HG02763 (cell line): Measurements from ENCODE around the gene ABLIM2.

Experiments used
- ATAC-seq: cut with Tn5 transposase; IDR thresholded peaks from one replicate; pipeline ENCODE4 v1.9.1; 2021; ENCODE audit warnings: mild to moderate bottlenecking, moderate library complexity; ENCODE audit not compliant: unreplicated experiment

Gene ABLIM2

DNA sequence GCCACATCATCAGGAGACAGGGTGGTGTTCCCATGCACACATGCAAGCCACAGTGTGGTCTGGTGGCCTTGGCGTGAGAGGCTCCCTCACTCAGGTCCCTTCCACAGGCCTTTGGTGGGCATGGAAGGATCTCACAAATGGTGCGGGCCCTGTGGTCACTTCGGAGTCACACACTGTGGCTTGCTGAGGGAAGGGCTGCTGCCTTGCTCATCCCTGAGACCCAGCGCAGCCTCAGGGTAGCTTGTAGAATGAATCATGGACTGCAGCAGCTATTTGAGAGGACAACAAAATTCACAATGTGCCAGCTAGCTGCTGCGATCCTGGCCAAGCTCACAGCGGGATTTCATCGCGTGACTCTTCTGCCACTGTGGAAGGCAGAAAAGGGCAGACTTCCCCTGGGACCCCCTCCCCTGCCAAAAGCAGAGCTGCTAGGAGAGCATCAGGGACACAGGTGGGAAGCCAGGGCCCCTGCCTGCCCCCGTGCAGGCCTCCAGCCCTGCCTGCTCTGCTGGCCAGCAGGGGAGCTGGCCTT lies 106.4 kb downstream of the ABLIM2 start:
- ATAC-seq: no peak

DNA sequence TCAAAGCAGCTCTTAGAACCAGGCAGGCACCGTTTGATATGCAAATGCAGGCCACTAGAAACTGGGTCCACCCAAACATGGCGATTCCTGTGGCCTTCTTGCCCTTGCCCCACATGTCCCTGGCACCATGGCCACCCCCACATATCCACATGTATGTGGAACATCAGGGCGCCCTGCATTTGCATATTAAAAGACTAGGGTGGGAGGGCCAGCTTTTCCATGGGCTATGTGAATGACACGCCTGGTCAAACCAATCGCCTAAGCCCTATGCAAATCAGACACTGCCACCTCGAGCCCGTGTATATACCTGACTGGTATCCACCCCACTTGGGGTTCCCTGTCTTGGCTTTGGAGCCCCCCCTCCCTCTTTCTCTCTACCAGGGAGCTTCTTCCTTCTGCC lies 107.0 kb downstream of the ABLIM2 start:
- ATAC-seq: no peak

DNA sequence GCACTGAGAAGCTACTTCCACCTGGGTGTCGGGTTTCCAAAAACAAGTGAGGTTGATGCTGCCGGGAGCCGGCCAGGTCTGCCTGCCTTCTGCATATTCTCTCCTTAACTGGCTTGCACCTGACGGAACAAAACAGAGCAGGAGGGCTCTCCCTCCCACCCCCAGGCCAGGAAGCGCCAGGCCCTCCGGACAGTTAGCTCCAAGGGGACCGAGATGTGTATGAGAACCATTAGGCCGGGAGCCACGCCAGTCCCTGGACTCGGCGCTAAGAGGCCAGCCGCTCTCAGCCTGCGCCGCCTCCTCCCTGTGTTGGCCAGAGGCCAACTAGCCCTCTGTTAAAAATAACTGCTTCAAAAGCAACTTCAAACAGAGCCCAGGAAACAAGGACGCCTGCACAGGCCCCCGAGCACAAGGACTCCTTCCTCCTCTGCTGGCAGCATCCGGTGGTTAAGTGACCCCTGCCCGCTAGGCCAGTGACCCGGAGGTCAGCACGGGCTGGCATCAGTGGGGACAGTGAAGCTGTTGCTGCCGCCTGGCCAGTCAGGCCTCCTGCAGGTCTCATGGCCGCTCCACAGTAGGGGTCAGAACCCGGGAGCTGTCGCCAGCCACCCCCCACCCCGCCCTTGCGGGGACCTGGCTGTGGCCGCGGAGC lies 107.9 kb downstream of the ABLIM2 start:
- no peak for ATAC-seq

DNA sequence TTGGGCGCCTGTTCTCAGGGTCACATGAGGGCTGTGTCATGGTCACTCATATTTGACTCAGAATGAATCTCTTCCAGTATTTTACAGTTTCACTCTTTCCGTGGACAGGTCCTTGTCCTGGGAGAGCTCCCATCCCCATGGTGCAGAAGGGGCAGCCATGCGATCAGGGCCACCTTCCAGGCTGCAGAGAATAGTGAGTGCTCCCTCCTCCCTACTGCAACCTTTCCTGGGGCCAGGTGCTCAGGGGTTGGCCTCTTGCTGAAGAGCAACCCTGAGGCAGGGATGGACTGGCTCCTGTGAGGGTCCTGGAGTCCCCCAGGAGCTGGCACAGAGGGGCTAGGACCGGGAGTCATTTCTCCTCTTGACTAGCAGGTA lies 108.4 kb downstream of the ABLIM2 start:
- no peak for ATAC-seq

DNA sequence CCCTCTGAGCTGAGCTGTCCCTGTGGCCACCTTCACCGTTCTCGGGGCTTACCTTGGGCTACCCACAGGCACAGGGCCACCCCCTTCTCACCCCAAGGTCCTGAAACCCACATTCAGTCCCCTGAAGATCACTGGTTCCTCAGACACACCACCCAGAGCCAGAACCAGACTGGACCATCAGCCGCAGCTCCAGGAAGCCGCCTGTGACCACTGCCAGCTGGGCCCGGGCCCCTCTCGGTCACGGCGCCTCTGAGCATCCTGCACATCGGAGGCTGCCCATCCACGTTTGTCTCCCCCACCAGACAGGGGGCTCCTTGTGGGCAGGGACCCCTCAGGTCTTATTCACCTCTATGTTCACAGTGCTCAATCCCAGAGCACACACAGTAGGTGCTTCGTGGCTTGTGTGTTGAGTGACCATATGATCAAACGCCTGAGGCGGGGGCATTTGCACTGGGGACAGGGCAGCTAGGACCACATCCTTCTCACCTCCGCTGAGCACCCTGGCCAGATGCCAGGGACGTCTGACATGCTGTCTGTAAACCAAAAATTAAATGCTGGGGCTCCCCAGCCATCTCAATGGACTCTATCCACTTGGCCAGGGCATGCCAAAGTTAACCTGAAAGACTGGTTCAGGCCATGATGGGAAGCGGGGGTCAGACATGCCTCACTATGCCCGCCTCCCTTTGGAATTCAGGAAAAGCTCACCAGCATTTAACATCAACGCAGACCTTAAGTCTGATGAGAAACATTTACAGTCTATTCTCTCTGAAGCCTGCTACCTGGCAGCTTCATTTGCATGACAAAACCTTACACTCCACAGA lies 109.5 kb downstream of the ABLIM2 start:
- ATAC-seq: no peak

DNA sequence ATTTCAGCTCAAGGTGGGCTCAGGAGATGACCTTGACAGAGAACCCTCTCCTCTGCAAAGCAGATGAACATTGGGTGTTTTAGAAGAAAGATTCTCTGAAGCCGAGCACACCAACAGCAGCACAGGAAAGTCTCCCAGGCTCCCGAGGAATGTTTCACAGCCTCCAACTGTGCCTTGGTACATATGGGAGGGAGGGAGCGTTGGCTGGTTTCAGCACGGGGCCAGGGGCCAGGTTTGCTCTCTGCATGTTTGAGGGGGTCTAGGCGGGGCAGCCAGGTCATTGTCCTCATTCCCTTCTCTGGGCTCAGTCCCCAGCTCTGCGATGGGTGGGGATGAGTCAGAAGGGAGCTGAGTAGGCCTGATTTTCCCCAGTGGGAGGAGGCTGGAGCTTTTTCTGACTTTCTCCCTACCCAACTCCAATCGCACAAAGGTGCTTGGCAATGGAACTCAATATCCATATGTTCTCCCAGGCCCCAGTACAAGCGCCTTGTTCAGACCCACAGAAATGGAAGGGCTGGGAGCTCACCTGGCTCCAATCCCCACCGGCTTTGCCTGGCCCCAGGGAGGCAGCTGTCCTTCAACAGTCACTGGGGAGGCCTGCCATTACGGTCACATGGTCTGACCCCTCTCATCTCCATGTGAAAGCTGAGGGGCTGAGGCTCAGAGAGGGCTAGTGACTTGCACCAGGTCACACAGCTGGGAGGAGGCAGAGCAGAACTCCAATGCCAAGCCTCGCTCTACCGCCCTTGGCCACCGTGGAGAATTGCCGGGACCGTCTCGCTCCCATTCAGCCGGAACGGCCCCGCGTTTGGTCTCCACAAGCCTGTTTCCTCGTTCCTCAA lies 110.6 kb downstream of the ABLIM2 start:
- ATAC-seq: no peak

DNA sequence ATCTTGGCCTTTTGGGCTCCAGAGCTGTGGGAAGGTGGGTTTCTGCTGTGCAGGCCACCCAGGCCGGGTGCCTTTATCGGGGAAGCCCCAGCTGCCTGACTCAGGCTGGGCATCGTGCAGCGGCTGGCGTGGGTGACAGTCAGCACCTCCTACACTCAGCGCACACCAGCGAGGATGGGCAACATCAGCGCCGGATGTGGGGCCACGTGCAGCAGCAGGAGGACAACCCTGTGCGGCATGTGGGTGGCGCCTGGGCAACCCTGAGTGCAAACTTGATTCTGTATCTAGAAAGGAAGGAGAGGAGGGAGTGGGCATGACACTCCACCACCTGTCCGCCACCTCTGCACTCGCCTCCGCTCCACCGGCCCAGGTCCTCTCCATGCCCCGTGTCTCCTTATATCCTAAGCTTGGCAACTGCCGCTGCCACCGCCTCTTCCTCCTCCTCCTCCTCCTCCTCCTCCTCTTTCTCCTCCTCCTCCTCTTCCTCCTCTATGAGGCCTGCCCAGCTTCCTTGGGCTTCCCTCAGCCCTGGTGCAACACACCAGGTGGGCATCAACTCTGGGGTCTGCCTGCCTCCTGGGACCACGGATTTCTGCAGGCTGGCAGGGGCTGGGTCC lies 111.6 kb downstream of the ABLIM2 start:
- ATAC-seq: no peak

DNA sequence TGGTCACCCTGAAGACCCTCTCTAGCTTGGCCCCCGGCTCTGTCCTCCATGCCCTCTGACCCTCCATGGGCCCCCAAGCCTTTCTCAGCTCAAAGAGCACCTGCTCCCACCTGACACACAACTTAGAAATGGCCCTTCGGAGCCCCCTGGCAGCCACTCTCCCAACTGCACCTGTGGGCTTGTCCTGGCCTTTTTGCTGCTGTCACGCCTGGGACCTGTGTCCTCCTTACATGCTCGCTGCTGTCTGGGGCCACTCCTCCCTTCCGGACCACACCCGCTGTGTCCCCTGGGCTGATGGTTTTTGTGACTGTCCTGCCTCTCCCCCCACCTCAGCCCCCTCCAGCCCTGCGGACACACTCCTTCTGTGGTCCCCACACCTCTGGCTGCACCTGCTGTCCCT lies 112.7 kb downstream of the ABLIM2 start:
- no peak for ATAC-seq

DNA sequence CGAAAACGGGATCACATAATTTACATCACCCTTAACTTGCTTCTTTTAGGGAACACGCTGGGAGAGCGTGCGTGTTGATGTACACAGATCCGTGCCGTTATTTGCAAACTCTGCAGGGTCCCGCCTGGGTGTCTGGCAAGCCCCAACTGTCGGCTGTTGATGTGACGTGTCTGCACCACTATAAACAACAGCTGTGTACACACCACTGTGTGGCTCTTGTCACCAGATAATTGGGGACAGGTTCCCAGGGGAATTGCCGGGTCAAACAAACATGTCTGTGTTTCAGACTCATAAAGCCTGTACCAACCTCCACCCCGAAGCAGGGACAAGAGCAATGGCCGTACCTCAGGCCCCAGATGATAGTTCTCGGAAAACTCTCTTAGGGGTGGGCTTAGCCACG lies 113.9 kb downstream of the ABLIM2 start:
- ATAC-seq: no peak

DNA sequence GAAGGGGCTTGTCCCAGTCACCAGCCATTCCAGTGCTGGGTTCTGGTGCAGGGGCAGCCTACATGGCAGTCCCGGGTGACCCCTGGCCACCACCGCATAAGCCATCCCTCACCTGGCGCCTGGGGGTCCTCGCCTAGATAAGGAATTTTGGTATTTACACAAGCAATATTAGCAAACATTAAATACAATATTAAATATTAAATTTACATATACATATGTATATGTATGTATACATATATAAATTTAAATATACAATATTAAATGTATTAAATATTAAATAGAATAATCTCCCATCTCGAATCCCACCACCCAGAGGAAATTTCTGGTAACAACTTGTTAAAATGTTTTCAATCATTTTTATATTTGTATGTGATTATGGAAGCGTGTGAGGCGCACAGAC lies 114.4 kb downstream of the ABLIM2 start:
- ATAC-seq: no peak

DNA sequence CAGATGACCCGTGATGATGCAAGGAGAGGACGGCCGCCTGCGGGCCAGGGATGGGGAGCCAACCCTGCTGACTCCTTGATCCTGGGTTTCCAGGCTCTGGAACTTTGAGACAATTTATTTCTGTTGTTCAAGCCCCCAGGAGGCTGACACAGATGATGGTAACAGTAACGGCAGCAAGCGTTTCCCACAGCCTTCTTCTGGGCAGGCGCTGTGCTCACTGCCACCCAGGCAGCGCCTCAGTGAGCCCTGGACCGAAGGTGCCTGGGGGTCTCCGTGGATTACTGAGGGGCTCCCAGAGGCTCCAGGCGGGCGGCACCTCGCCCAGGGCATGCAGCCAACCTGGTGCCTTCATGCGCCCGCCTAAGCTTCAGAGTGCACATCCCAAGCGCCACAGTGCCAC lies 115.0 kb downstream of the ABLIM2 start:
- ATAC-seq: no peak

DNA sequence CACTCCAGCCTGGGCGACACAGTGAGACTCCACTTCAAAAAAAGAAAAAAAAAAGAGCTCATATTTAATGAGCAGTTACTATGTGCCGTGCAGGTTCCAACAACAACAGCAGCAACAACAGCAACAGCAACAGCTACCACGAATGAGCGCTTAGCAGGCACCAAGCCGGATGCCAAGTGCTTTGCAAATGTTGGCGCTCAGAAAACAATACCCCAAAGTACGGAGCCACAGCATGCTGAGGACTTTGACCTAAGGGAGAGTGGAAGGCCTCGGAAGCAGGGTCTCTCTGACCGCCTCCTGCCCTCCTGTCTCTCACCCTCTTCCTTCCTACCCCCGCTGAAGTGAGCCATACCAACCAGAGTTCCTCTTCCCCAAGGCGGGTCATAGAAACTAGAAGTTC lies 116.7 kb downstream of the ABLIM2 start:
- ATAC-seq: no peak

DNA sequence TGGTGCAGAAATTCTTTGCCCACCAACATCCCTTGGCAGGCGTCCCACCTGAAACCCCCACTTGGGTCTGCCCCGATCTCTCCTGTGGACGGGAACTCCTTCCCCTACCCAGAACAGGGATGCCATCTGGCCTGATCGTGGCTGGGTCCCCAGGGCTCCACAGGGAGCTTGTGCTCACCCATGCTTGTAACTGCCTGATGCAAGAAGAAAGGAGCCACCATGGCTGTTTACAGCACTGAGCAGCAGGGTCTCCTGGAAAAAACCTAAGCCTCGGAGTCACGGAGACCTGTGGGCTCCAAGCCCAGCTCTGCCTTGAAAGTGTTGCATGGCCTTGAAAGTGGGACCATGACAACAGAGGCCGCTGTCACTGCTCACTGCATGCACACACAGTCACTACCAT lies 117.4 kb downstream of the ABLIM2 start:
- no peak for ATAC-seq

DNA sequence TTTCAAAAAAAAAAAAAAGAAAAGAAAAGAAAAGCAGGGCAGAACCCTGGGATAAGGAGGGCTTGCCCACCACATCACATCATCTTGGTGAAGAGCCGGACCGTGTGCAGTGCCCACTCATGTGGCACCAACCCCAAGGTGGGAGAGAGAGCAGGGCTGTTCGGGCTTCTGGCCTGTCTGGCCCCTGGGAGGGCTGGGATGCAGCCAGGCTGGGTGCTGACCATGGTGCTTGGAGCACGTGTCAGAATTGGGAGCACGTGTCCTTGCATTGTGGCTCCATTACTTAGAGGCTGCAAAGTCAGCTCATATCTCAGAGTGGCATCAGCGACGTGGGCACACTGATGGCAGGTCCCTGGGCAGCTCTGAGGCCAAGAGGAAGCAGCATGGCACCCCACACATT lies 118.0 kb downstream of the ABLIM2 start:
- no peak for ATAC-seq

DNA sequence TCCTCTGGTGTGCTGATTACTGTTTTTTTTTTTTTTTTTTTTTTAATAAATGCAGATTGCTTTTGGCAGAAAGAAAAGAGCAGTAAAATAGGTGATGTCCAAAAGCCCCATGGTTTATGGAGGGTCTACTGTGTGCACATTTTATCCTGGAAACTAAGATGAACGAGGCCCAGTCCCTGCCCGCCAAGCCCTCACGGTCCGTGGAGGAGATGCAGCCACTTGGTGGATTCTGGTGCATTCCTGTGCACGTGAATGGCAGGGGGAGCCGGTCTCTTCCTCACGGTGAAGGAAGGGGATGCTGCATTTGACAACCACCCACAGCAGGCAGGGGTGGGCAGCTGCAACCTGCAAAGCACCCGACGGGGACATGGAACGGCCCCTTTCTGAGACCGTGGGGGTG lies 118.8 kb downstream of the ABLIM2 start:
- no peak for ATAC-seq

DNA sequence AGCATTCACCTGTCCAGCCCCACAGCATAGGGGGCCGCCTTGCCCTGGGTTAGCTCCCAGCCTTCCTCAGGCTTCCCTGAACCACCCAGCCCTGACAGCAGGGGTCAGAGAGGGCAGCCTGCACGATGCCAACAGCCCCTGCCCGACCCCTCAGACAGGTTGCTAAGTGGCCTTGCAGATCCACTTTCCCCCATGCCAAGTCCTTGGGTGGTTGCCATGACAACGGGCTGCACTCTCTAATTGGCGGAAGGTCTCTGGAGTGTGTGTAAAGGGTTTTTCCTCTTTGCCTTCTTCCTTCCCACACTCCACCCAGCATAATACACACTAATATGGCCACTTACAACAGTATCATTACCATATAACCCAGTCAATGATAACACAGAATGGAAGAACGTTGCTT lies 119.3 kb downstream of the ABLIM2 start:
- no peak for ATAC-seq

DNA sequence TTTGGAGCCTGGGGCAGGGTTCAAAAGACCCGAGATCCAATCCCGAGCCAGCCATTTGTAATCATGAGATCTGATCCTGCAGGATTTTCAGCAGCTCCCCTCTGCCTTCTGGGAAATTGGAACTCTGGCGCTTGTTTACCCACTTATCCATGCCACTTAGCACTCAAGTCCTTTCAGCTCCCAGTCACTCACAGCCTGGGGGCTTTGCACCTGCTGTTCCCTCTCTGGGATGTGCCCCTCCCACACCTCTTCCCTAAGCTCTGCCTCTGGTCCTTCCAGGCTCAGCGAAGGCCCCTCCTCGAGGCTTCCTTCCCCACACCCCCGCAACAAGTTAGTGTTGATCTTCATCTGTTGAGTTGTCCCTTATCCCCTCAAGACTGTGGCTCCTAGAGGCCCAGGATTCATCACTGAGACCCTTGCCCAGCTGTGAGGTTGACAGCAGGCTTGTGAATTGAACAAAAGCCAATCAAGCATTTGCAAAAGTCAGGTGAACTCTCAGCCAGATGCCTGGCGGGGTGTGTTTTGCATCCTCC lies 119.8 kb downstream of the ABLIM2 start:
- no peak for ATAC-seq

DNA sequence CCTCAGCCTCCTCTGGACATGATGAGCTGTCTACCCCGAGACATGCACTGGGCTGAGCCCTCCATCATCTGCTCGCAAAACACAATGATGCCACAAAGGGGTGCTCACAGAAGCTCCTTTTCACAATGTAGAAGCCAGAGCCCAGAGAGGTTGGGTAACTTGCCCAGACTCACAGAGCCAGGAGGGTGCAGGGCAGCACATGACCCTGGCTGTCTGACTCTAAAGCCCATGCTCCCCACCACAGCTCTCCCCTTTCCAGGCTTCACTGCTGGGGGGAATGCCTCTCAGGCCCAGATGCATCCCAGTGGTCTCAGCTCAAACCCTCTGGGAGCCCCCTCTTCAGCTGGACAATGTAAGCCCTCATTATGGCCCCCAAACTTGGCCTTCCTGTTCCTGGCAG lies 120.5 kb downstream of the ABLIM2 start:
- no peak for ATAC-seq

DNA sequence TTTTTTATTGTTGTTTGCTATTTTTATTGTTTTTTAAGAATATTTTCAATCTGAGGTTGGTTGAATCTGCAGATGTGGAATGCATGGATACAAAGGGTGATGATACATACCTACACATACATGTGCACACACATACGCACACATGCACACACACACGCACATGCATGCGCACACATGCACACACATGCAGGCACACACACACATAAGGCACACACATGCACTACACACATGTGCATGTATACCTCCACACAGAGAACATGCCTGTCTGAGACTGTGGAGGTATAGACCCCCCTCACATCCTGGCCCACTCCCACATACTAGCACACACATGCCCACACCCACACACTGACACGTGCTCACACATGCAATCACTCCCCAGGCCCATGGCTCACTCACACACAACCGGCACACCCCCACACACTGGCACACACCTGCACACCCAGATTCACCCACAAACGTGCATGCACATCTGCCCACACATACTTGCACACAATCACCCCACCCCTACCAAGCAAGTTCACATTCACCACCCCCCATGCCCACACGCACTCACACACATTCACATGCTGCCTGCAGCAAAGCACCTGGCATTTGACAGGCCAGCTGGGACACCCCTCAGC lies 121.4 kb downstream of the ABLIM2 start:
- no peak for ATAC-seq

DNA sequence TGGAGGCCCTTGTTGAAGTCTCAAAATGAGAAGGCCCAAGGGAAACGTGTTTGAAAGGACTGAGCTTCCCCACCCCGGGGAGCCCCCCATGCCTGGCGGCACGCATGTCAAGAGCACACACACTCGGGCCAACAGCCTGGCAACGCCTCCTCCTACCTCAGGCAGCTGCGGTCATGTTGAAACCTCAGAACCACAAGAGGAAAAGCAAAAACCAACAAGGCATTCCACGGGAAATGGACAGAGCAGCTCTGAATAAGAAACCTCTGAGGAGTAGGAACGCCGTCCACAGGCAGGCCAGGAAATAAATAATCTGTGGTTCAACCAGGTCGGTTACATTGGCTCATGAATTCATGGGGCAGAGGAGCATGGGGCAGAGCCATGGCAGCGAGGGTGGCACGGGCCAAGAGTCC lies 123.2 kb downstream of the ABLIM2 start:
- ATAC-seq: no peak
